Liver (tissue), 9 donors: ENCODE data around the gene IGF1R. TPM values are rescaled to one million over a fixed set of nuclear protein-coding genes. Genes with fewer than 3 reads are reported as not detected.

Experiments used
- DNase-seq: peaks from one replicate; pipeline ENCODE4 v3.0.0-alpha.2; 2017; ENCODE audit warnings: low spot score
- H3K27ac ChIP-seq, 2 donors: one replicate each; pipeline ENCODE4 v1.7.0; 2013; ENCODE audit warnings: inconsistent platforms in 2 of 2, low read length in 2 of 2, control low read depth in 1 of 2, low read depth in 1 of 2, mild to moderate bottlenecking in 1 of 2
- H3K27me3 ChIP-seq, 4 donors: one replicate each; pipeline versions ENCODE4 v1.6.1 to v1.7.0; 2013; ENCODE audit warnings: low read length in 3 of 4, inconsistent platforms in 1 of 4, mild to moderate bottlenecking in 1 of 4, moderate library complexity in 1 of 4; ENCODE audit not compliant: control insufficient read depth in 4 of 4, insufficient read depth in 4 of 4
- H3K36me3 ChIP-seq, 4 donors: one replicate each; pipeline versions ENCODE4 v1.6.1 to v1.7.0; 2013; ENCODE audit warnings: low read length in 3 of 4, mild to moderate bottlenecking in 3 of 4, low read depth in 1 of 4, moderate library complexity in 1 of 4; ENCODE audit not compliant: control insufficient read depth in 4 of 4, insufficient read depth in 3 of 4
- H3K4me1 ChIP-seq, 4 donors: one replicate each; pipeline versions ENCODE4 v1.6.1 to v1.7.0; 2013; ENCODE audit warnings: low read length in 3 of 4, mild to moderate bottlenecking in 3 of 4, moderate library complexity in 1 of 4; ENCODE audit not compliant: control insufficient read depth in 4 of 4, insufficient read depth in 4 of 4
- H3K4me3 ChIP-seq, 3 donors: one replicate each; pipeline versions ENCODE4 v1.6.1 to v1.7.0; 2013; ENCODE audit warnings: low read length in 3 of 3, control low read depth in 1 of 3, low read depth in 1 of 3, mild to moderate bottlenecking in 1 of 3
- H3K9ac ChIP-seq, 2 donors: one replicate each; pipeline ENCODE4 v1.7.0; 2013; ENCODE audit warnings: low read length in 2 of 2, mild to moderate bottlenecking in 2 of 2, moderate library complexity in 2 of 2, control low read depth in 1 of 2, low read depth in 1 of 2
- H3K9me3 ChIP-seq, 4 donors: one replicate each; pipeline versions ENCODE4 v1.6.1 to v1.7.0; 2013; ENCODE audit warnings: low read length in 3 of 4; ENCODE audit not compliant: control insufficient read depth in 4 of 4
- ATF3 ChIP-seq: IDR thresholded peaks from 2 replicates; pipeline ENCODE4 v1.6.1; 2016; ENCODE audit warnings: antibody characterized with exemption
- CTCF ChIP-seq: fragments of 150-350 bp; IDR thresholded peaks from 2 replicates; pipeline ENCODE4 v1.5.1; 2017; ENCODE audit warnings: improper control_type of control experiment, low read depth, low read length; ENCODE audit not compliant: missing input control
- EGR1 ChIP-seq, 2 donors: IDR thresholded peaks; 2 replicates each; pipeline ENCODE4 v1.6.1; 2016 to 2018; ENCODE audit warnings: antibody characterized with exemption in 2 of 2, low read depth in 2 of 2
- FOXA1 ChIP-seq: IDR thresholded peaks from 2 replicates; pipeline ENCODE4 v1.6.1; 2016; ENCODE audit warnings: antibody characterized with exemption
- FOXA2 ChIP-seq: IDR thresholded peaks from 2 replicates; pipeline ENCODE4 v1.6.1; 2016; ENCODE audit warnings: antibody characterized with exemption
- GABPA ChIP-seq, 2 donors: IDR thresholded peaks in 1 of 2; conservative IDR thresholded peaks in 1 of 2; 2 replicates each; pipeline ENCODE4 v1.6.1; 2016; ENCODE audit warnings: antibody characterized with exemption in 2 of 2, mild to moderate bottlenecking in 1 of 2, moderate library complexity in 1 of 2
- HNF4A ChIP-seq, 2 donors: conservative IDR thresholded peaks; 2 replicates each; pipeline ENCODE4 v1.6.1; 2016; ENCODE audit warnings: antibody characterized with exemption in 2 of 2, mild to moderate bottlenecking in 2 of 2
- HNF4G ChIP-seq: IDR thresholded peaks from 2 replicates; pipeline ENCODE4 v1.6.1; 2016; ENCODE audit warnings: antibody characterized with exemption
- JUND ChIP-seq, 2 donors: IDR thresholded peaks; 2 replicates each; pipeline ENCODE4 v1.6.1; 2016; ENCODE audit warnings: antibody characterized with exemption in 2 of 2
- MAX ChIP-seq: IDR thresholded peaks from 2 replicates; pipeline ENCODE4 v1.6.1; 2016; ENCODE audit warnings: antibody characterized with exemption
- NR2F2 ChIP-seq: IDR thresholded peaks from 2 replicates; pipeline ENCODE4 v1.6.1; 2016; ENCODE audit warnings: antibody characterized with exemption
- RAD21 ChIP-seq, 2 donors: IDR thresholded peaks; 2 replicates each; pipeline ENCODE4 v1.6.1; 2016; ENCODE audit warnings: antibody characterized with exemption in 2 of 2, mild to moderate bottlenecking in 2 of 2
- REST ChIP-seq: IDR thresholded peaks from 2 replicates; pipeline ENCODE4 v1.6.1; 2016; ENCODE audit warnings: antibody characterized with exemption, mild to moderate bottlenecking
- RXRA ChIP-seq, 2 donors: IDR thresholded peaks; 2 replicates each; pipeline ENCODE4 v1.6.1; 2017 to 2018; ENCODE audit warnings: antibody characterized with exemption in 2 of 2, mild to moderate bottlenecking in 1 of 2
- SP1 ChIP-seq: IDR thresholded peaks from 2 replicates; pipeline ENCODE4 v1.6.1; 2018; ENCODE audit warnings: antibody characterized with exemption, mild to moderate bottlenecking
- TAF1 ChIP-seq: conservative IDR thresholded peaks from 2 replicates; pipeline ENCODE4 v1.6.1; 2016; ENCODE audit warnings: antibody characterized with exemption, mild to moderate bottlenecking
- YY1 ChIP-seq: IDR thresholded peaks from 2 replicates; pipeline ENCODE4 v1.6.1; 2016; ENCODE audit warnings: antibody characterized with exemption, mild to moderate bottlenecking
- ZBTB33 ChIP-seq: IDR thresholded peaks from 2 replicates; pipeline ENCODE4 v1.6.1; 2016; ENCODE audit warnings: antibody characterized with exemption
- whole genome bisulfite sequencing: extraction: QIAGEN DNeasy Blood & Tissue Kit; methylation state at CpG from one replicate; pipeline ENCODE4 v1.1.7; 2013; 5-methylcytosine and 5-hydroxymethylcytosine counted together
- polyA plus RNA-seq, 2 donors: library from polyadenylated mRNA; stranded (reverse) in 1 of 2; unstranded in 1 of 2; fragments of 200-250 nt in 1 of 2; fragments of >200 nt in 1 of 2; fragmentation: Nextera tagmentation in 1 of 2; extraction: Ambion mirVana in 1 of 2; gene quantifications; one replicate each; pipeline versions ENCODE4 v1.2.1 to v1.2.3, GENCODE V29; 2013 to 2015
- total RNA-seq, 2 donors: library from RNA; depleted of rRNA; stranded (reverse); fragments of >200 nt; gene quantifications; one replicate each; pipeline ENCODE4 v1.2.3, GENCODE V29; 2014
- donor health status: healthy.
- donor health status: healthy.
- donor health status: healthy.
- donor health status: healthy.
- donor health status: healthy.

IGF1R gene
- total and polyA plus RNA-seq, 4 donors: 0.69 to 10.3 (median 3.2) TPM

- 85% methylated on average over 3 of the region's 3 CpGs for WGBS
- peaks cover 0 to 3% (median 0%) of the 10 kb centered on the region in 4 donors for H3K27me3 ChIP-seq
- no peak overlapping the region for H3K4me3 ChIP-seq
- no peak overlapping the region for H3K27ac ChIP-seq
- TF ChIP-seq GABPA (IDR thresholded peaks at IDR 0.05 in 1 of 2, conservative IDR thresholded peaks at IDR 0.05 in 1 of 2) (no peak), TAF1 (no peak), YY1 (no peak), HNF4A (conservative IDR thresholded peaks at IDR 0.05) (no peak), FOXA1 (no peak), NR2F2 (no peak), ZBTB33 (no peak), REST (no peak), FOXA2 (no peak), JUND (IDR thresholded peaks at IDR 0.05) (no peak), EGR1 (IDR thresholded peaks at IDR 0.05; ENCODE audit: low read depth in 2 of 2) (no peak), HNF4G (no peak), MAX (no peak), SP1 (no peak), ATF3 (no peak), RAD21 (IDR thresholded peaks at IDR 0.05) (no peak), CTCF (no peak), RXRA (IDR thresholded peaks at IDR 0.05) (no peak)
- no peaks in the 10 kb centered on the region for H3K9me3 ChIP-seq
- DNase-seq: no peak
- H3K9ac ChIP-seq: no peak overlapping the region
- no peaks in the 10 kb centered on the region for H3K36me3 ChIP-seq
- peaks cover 0 to 8% (median under 1%) of the 10 kb centered on the region in 4 donors for H3K4me1 ChIP-seq
Observed at GRCh38 chr15:98729446-98730042, 81.2 kb downstream of the IGF1R start.
